ENCODE results near the gene MYH9.

GRCh38 chr22:36334821-36335603, 52.8 kb downstream of the MYH9 start:
- TF ChIP-seq CTCF (conservative IDR thresholded peaks at IDR 0.05) (no peak), EZH2 (IDR thresholded peaks at IDR 0.05; ENCODE audit: low read depth) (no peak)
